Lower leg skin (tissue), 3 donors: Measurements from ENCODE around the gene SEMA4A.

Experiments
- POLR2A ChIP-seq, 2 donors: fragments of 450-650 bp; IDR thresholded peaks; one replicate each; pipeline ENCODE4 v1.6.1; 2016 to 2017; ENCODE audit warnings: antibody characterized with exemption in 2 of 2, mild to moderate bottlenecking in 1 of 2, moderate library complexity in 1 of 2
- TF ChIP-seq, protein P1 (sequence below), 3 donors: fragments of 450-650 bp; IDR thresholded peaks; one replicate each; pipeline ENCODE4 v1.5.1; 2016; ENCODE audit warnings: antibody characterized with exemption in 3 of 3, mild to moderate bottlenecking in 3 of 3, moderate library complexity in 2 of 3

DNA sequence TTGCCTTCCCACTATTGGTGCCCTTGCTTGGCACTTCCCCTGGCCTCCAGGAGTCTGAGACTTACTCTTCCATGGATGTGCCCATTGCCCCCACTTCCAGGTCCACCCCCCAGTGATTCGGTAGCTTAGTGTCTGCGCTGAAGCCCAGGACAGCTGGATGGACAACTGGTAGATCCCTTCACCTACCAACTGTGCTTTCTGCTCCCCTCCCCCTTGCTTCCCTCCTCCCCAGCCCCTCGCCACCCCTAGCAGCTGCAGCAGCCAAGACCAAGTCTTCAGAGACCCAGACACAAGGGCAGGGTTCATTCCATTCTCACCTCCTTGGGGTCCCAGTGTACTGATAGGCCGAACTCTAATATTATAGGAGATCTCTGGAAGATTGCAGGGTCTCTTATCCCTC is 31.9 kb upstream of the SEMA4A start:
- TF ChIP-seq, protein P1, sequence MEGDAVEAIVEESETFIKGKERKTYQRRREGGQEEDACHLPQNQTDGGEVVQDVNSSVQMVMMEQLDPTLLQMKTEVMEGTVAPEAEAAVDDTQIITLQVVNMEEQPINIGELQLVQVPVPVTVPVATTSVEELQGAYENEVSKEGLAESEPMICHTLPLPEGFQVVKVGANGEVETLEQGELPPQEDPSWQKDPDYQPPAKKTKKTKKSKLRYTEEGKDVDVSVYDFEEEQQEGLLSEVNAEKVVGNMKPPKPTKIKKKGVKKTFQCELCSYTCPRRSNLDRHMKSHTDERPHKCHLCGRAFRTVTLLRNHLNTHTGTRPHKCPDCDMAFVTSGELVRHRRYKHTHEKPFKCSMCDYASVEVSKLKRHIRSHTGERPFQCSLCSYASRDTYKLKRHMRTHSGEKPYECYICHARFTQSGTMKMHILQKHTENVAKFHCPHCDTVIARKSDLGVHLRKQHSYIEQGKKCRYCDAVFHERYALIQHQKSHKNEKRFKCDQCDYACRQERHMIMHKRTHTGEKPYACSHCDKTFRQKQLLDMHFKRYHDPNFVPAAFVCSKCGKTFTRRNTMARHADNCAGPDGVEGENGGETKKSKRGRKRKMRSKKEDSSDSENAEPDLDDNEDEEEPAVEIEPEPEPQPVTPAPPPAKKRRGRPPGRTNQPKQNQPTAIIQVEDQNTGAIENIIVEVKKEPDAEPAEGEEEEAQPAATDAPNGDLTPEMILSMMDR (IDR thresholded peaks at IDR 0.05) = no peak
- TF ChIP-seq POLR2A (IDR thresholded peaks at IDR 0.05) = no peak
